Activated CD8-positive, alpha-beta memory T cell treated with anti-CD3 and anti-CD28 coated beads for 24 hours (primary cell): Measurements from ENCODE around the gene HLX.

Source experiments
- DNase-seq: peaks from one replicate; pipeline ENCODE4 v3.0.0-alpha.2; 2020

The HLX gene

GRCh38 chr1:220884109-220884980, 5.1 kb downstream of the HLX start:
- DNase-seq, result no peak

GRCh38 chr1:220884981-220885918, 6.0 kb downstream of the HLX start:
- no peak for DNase-seq

- DNase-seq, result no peak
Measured at GRCh38 chr1:220885971-220886370, 6.7 kb downstream of the HLX start.

- DNase-seq, result no peak
Measured at GRCh38 chr1:220886470-220887201, 7.4 kb downstream of the HLX start.

- no peak for DNase-seq
Measured at GRCh38 chr1:220887202-220887519, 7.9 kb downstream of the HLX start.

- DNase-seq, result no peak
Measured at GRCh38 chr1:220887520-220888416, 8.5 kb downstream of the HLX start.

- no peak for DNase-seq
Measured at GRCh38 chr1:220888417-220888986, 9.3 kb downstream of the HLX start.

- DNase-seq, result no peak
Measured at GRCh38 chr1:220889333-220889732, 10.1 kb downstream of the HLX start.

- DNase-seq, result no peak
Measured at GRCh38 chr1:220889848-220890287, 10.6 kb downstream of the HLX start.

GRCh38 chr1:220890602-220891001, 11.4 kb downstream of the HLX start:
- no peak for DNase-seq

GRCh38 chr1:220891224-220892085, 12.2 kb downstream of the HLX start:
- DNase-seq, result no peak

- DNase-seq, result no peak
Measured at GRCh38 chr1:220892086-220892376, 12.8 kb downstream of the HLX start.

- no peak for DNase-seq
Measured at GRCh38 chr1:220892997-220893700, 13.9 kb downstream of the HLX start.

- DNase-seq, result no peak
Measured at GRCh38 chr1:220893701-220894024, 14.4 kb downstream of the HLX start.

- no peak for DNase-seq
Measured at GRCh38 chr1:220894025-220894923, 15.0 kb downstream of the HLX start.

GRCh38 chr1:220894924-220895256, 15.6 kb downstream of the HLX start:
- DNase-seq, result no peak

- no peak for DNase-seq
Measured at GRCh38 chr1:220895412-220895946, 16.2 kb downstream of the HLX start.

GRCh38 chr1:220896092-220896491, 16.8 kb downstream of the HLX start:
- no peak for DNase-seq

GRCh38 chr1:220900842-220901241, 21.6 kb downstream of the HLX start:
- no peak for DNase-seq
